M059J (cell line): ENCODE results near the gene OOSP3. TPM values are rescaled to one million over a fixed set of nuclear protein-coding genes. Genes with fewer than 3 reads are reported as not detected.
A peak's percentile ranks its signal among the peaks of the same experiment; 100 is the strongest.
"Not testable (repeated sequence)": the region's sequence is repeated elsewhere in the genome, so short reads cannot be mapped to it uniquely, and the experiment has no call there.

ENCODE experiments used
- DNase-seq: peaks from one replicate; pipeline ENCODE4 v3.0.0-alpha.2; 2012; ENCODE audit warnings: low read depth
- total RNA-seq: library from RNA; depleted of rRNA; stranded (reverse); fragments of >200 nt; shearing (Covaris generic); gene quantifications from 2 replicates; pipeline ENCODE4 v1.2.3, GENCODE V29; 2014

Gene OOSP3
- total RNA-seq, 1 experiment from 2014 or later: not detected

DNA sequence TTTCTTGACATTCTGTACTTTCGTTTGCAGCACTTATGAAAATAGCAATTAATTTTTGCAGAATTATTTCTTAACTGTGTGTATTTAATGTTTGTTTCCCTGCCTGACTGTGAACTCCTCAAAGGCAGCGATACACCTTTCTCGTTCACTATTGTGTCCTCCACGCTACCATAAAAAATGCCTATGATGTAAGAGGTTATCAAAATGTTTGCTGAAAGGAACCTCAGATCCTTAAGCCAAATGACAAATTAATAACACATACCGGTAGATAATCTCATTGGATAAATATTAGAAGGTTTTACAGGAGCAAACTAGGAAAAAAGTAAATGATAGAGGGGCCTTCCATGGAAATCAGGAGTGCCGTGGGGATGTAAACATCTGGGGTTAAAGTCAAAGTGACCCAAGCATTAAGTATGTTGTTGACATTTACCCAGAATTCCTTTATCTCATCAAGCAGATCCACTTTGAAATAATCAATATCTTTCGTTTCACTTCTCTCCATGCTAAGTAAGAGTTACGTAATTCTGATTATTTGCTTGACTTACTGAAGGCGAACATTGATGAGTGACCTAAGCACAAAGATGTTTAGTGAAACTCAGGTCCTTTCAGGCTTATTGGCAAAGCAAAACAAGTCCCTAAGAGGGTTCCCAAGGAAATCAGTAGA, 2.6 kb upstream of the OOSP3 start:
- DNase-seq: no peak

GRCh38 chr11:59877325-59877724, 1.3 kb upstream of the OOSP3 start:
- no peak for DNase-seq

- DNase-seq: no peak
Observed at GRCh38 chr11:59877784-59878183, 798 bp upstream of the OOSP3 start.

- DNase-seq: no peak
Observed at GRCh38 chr11:59879567-59879966, 985 bp downstream of the OOSP3 start.

GRCh38 chr11:59883597-59883996, 5.0 kb downstream of the OOSP3 start:
- no peak for DNase-seq

DNA sequence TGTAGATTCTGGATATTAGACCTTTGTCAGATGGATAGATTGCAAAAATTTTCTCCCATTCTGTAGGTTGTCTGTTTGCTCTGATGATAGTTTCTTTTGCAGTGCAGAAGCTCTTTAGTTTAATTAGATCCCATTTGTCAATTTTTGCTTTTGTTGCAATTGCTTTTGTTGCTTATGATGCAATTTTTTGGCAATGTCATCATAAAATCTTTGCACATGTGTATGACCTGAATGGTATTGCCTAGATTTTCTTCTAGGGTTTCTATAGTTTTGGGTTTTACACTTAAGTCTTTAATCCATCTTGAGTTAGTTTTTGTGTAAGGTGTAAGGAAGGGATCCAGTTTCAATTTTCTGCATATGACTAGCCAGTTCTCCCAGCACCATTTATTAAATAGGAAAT, 8.6 kb downstream of the OOSP3 start:
- not testable (repeated sequence) for DNase-seq

- DNase-seq: peak; percentile 60
Observed at GRCh38 chr11:59891781-59892181, 13.2 kb downstream of the OOSP3 start.

- DNase-seq: no peak
Observed at GRCh38 chr11:59894616-59895015, 16.0 kb downstream of the OOSP3 start.

DNA sequence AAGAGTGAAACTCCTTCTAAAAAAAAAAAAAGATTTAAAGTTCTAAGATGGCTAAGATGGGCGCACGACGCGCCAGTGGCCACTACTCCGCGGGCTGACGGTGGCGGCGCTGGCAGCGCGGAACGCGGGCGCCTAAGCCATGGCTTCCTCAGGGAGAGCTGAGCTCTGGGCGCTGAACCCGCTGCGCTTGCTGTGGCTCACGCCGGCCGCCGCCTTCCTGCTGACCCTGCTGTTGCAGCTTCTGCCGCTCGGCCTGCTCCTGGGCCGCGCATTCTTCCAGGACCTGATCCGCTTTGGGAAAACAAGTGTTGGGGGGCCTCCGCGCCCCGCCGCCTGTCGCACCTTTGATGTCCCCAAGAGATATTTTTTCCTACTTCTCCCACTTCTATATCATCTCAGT, 19.5 kb downstream of the OOSP3 start:
- no peak for DNase-seq

- peak; percentile 74 for DNase-seq
Observed at GRCh38 chr11:59898650-59899049, 20.1 kb downstream of the OOSP3 start.

GRCh38 chr11:59899532-59899931, 20.9 kb downstream of the OOSP3 start:
- peak; percentile 86 for DNase-seq

DNA sequence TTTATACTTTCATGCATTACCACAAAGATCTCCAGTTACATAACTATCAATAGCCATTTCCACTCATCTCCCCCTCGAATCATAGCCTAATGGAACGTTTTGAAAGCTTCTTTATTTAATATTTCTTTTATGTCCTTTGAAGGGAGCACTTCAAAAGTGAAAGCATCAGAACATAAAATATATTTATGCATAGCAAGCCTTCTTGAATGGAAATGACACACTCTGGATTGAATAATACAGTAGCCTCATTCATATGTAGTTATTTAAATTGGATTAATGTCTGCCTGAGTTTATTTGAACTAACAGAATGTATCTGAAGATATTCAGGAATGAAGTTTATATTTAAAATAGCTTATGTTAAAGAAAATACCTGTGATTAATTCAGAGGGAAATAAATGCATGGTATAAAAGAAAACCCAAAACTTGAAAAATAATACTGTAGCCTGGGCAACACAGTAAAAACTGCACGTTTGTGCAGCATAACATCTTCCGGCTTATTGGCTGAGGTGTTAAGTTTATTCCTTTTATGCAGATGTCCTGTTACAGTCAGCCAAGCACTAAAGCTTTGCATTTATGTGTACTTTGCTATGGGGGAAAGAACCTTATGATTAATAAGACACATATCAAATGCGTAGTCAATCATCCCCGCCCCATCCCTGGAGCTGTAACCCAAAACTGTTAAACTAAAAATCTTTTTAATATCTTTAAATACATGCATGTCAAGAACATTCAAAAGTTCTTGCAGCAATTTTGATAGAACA, 22.0 kb downstream of the OOSP3 start:
- DNase-seq: no peak

DNA sequence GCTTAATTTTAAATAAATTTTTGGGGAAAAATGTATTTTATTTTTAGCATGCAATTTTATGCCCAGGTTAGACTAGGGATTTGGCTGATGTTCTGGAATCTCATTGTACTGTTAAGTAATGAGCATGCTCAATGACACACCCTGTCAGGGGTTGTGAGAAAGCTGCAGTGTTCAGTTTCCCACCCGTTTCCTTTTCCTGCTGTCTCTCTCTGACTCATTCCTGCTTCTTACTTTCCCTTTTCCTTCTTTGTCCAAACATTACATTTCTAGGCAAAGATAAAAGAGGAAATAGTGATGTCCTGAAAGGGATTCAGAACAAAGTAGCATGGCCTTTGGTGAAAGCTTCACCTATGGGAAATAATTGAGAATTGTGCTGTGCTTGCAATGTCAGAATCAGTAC, 22.7 kb downstream of the OOSP3 start:
- peak; percentile 92 for DNase-seq

DNA sequence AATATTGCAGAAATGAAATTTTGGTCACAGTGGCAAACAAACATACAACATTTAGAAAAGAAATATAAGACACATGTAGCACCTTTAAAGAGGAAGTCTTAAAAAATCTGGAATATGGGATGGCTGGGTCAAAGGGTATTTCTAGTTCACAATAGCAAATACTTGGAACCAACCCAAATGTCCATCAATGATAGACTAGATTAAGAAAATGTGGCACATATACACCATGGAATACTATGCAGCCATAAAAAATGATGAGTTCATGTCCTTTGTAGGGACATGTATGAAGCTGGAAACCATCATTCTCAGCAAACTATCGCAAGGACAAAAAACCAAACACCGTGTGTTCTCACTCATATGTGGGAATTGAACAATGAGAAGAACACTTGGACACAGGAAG, 25.0 kb downstream of the OOSP3 start:
- DNase-seq: not testable (repeated sequence)

DNA sequence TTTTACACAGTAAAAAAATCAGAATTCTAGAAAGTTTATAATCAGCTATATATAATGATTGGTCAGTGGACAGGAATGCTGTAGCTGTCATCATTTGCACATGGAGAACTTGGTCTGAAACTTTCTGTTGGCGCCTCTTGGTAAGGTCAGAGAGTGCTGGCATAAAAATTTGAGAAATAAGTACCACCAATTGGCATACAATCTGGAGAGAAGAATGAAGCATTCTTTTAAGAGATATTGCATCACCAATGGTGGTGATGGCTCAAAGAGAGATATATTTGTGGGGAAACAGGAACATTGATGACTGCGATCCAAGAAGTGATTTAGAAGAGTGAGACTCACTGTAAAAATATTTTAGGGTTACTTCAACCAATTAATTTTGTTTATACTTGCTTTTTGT, 39.9 kb downstream of the OOSP3 start:
- peak; percentile 49 for DNase-seq

- peak; percentile 72 for DNase-seq
Observed at GRCh38 chr11:59918987-59919589, 40.5 kb downstream of the OOSP3 start.

GRCh38 chr11:59923813-59924212, 45.2 kb downstream of the OOSP3 start:
- no peak for DNase-seq

DNA sequence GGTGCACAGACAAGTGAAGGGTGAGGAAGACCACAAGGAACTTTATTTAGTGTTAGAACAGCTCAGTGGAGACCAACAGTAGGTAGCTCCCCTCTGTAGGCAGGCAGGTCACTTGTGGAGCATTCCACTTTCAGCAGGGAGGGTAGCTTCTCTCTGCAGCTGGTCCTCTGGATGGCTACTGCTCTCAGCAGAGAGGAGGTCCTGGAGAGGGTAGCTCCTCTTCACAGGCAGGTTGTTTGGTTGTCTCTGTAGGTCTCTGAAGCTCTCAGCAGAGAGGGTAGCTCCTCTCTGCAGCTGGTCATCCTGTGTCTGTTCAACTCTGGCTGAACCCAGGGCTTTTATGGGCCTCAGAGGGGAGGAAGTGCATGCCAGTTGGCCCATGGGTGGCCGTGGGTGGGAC, 53.1 kb downstream of the OOSP3 start:
- no peak for DNase-seq

GRCh38 chr11:59938132-59938531, 59.5 kb downstream of the OOSP3 start, which contains the start of gene OOSP1:
Gene OOSP1 (plus strand): TSS chr11:59938432. CDS start chr11:59938455, 23 bp downstream.
- no peak for DNase-seq

- no peak for DNase-seq
Observed at GRCh38 chr11:59938718-59939117, 60.1 kb downstream of the OOSP3 start.

- no peak for DNase-seq
Observed at GRCh38 chr11:59939482-59939881, 60.9 kb downstream of the OOSP3 start.

- DNase-seq: no peak
Observed at GRCh38 chr11:59941091-59941490, 62.5 kb downstream of the OOSP3 start.
